Hematopoietic multipotent progenitor cell (in vitro differentiated cells): Measurements from ENCODE around the gene PALLD. TPM values are rescaled to one million over a fixed set of nuclear protein-coding genes. Genes with fewer than 3 reads are reported as not detected.
A peak's percentile ranks its signal among the peaks of the same experiment; 100 is the strongest.

Experiments used
- DNase-seq, 3 donors: peaks; one replicate each; pipeline ENCODE4 v3.0.0-alpha.2; 2011 to 2015; ENCODE audit warnings: low read depth in 2 of 3, low spot score in 2 of 3
- total RNA-seq: library from RNA; depleted of rRNA; stranded (reverse); fragments of >200 nt; gene quantifications from one replicate; pipeline ENCODE4 v1.2.3, GENCODE V29; 2012

The PALLD gene
- total RNA-seq, 1 donor, result 5.9 TPM

DNA sequence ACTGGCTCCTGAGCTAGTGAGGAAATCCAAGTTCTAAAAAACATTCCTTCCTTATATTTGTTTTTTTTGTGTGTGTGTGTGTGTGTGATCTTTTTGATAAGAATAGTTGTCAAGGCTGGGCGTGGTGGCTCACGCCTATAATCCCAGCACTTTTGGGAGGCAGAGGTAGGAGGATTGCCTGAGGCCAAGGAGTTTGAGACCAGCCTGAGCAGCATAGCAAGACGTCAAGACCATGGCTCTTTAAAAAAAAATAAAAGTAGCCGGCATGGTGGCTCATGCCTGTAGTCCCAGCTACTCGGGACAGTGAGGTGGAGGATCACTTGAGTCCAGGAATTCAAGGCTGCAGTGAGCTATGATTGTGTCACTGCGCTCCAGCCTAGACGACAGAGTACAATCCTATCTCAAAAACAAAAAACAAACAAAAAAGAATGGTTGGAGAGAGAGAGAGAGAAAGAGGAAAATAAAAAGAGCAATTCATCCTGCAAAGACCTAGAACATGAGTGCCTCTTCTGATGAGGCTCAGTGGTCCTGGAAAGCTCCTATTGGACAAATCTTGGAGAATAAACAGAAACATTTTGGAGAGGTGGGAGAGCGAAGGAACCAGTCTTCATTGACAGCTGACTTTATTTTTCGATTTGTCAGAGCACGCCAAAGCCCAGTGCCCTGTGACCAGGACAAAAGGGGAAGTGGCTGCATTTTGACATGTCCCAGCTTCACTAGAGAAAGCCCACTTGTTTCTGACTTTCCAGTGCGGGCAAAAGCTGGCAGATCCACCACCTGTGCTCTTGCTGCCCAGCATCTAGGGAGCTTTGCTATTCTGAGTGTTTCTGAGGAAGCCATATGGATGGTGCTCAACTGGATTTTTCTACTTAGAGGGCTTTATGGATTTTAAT lies 244.7 kb downstream of the PALLD start:
- DNase-seq, result peak in 1 of 3 donors; percentile 37

DNA sequence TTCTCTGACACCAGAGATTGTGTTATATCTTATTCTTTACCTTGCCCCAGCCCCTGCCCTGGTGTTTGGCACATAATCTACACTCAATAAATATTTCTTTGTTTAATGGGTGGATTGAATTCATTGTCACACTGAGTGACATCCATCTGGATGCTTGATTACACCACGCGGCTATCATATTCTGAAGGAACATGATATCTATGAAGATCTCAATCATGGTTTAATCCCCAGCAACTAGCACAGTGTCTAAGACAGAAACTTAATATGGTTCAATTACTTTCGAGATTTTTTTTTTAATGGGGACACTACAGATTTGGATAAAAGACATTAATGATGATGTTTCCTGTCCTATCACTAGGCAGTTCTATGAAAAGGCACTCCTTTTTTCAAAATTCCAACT lies 246.3 kb downstream of the PALLD start:
- no peak for DNase-seq

DNA sequence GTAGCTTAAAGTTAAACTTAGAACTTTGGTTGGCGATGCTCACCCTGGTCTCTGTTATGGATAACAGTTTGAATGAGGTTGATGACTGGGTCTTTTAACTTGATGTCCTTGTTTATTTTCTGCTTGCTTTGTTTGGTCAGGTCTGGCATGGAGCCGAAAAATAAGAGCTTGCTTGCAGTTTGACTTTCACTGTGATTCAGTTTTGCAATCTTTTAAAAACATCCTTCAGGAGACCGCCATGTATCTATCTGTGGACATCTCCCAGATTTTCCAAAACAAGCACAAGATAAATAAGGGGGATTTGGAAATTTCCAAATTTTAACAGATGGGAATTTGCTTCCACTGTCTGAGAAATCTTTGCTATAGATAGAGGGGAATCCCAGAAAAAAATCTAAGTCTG lies 246.7 kb downstream of the PALLD start:
- DNase-seq, result no peak

DNA sequence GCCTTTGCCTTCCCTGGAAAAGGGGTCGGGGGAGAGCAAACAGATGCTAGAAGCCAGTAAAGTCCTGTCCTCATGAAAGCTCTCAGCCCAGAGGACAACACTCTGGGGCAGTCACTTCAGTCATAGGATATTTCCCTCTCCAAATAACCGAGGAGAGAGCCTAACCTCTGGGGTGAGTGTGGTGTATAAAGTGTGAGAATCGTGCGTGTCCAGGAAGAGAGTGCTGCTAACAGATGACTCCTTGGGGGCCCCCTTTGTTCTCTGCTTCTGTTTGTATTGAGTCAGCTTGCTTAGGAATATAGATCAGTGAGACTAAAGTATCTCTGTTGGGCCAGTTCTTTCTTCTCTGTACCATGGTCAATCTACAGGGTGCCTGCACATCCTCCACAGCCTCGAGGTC lies 247.2 kb downstream of the PALLD start:
- no peak for DNase-seq

DNA sequence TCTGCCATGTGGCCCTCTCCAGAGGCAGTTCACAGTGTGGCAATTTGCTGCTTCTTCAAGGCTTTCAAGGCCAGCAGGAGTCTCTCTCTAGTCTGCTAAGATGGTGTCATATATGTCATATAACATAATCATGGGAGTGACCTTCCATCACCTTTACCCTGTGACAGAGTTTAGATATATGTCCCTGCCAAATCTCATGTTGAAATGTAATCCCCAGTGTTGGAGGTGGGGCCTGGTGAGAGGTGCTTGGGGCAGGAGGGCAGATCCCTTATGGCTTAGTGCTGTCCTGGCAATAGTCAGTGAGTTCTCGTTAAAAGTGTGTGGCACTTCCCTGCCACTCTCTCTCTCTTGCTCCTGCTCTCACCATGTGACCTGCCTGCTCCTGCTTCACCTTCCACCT lies 252.0 kb downstream of the PALLD start:
- DNase-seq, result no peak

DNA sequence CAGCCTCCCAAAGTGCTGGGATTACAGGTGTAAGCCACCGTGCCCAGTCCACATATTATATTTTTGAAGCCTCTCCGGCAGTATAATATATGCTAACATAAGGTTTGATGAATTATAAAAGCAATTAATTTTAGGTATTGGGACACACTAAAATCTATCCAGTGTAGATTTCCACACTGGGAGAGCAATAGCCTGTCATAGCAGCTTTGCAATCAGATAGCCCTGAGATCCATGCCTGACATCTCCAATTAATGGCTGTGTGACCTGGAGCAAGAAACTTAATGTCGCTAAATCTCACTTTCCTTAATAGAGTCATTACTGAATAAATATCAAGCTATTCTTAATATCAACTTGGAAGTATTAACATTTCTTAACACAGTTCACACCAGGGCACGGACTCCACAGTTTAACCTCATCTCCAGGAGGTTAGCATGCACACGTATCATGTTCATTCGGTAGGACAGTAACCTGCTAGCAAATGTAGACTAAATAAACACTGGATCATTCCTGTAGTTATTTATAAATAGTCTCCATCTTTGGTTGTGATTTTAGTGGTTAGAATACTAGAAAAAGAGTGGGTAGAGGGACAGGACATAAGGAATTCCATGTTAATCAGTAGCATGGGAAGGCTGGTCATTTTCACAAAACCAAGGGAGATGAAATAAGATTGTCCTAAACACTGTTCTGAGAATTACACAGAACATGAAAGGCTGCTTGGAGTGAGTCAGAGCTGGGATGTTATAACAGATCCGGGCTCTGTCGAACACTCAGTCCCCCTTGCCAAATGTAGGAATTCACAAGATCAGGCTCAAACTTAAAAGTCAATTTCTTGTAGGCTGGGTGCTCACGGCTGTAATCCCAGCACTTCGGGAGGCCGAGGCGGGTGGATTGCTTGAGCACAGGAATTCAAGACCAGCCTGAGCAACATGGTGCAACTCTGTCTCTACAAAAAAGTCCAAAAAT lies 254.7 kb downstream of the PALLD start:
- DNase-seq, result no peak

DNA sequence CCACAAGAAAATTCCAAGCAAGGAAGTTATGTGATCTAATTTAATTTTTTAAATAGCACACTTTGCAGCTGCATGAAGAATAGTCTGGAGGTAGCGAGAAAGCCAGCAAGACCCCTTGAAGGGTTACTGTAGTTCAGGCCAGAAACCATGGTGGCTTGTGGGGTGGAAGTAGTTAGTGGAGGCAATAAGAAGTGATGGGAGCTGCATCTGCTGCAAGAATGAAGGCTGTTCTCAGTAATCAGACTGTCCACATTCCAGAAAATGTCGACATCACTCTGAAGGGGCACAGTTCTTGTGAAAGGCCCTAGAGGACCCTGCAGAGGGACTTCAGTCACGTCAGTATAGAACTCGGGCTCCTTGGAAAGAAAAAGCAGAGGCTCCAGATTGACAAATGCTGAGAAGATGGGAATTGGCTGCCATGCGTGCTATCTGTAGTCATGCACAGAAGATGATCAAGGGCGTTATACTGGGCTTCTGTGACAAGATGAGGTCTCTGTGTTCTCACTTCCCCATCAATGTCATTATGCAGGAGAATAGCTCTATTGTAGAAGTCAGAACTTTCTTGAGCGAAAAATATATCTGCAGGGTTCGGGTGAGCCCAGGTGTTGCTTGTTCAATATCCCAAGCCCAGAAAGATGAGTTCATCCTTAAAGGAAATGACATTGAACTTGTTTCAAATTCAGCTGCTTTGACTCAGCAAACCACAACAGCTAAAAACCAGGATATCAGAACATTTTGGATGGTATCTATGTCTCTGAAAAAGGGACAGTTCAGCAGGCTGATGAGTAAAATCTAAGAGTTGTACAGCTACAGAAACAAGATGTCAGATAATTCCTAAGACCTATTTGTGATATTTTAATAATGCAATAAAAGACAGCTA lies 259.0 kb downstream of the PALLD start:
- DNase-seq, result no peak

DNA sequence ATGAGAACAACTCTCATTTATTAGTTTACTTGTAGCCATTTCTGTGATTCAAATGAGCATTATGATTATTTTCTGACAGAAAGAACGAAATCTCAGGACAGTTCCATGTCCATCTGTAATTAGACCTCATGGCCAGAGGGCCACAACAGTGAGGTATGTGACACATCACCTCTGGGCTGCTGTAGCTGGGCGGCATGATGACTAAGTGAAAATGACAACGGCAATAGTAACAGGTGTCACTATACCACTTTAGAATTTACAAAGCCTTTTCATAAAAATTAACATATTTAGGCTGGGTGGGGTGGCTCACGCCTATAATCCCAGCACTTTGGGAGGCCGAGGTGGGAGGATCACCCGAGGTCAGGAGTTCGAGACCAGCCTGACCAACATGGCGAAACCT lies 260.6 kb downstream of the PALLD start:
- DNase-seq, result no peak

DNA sequence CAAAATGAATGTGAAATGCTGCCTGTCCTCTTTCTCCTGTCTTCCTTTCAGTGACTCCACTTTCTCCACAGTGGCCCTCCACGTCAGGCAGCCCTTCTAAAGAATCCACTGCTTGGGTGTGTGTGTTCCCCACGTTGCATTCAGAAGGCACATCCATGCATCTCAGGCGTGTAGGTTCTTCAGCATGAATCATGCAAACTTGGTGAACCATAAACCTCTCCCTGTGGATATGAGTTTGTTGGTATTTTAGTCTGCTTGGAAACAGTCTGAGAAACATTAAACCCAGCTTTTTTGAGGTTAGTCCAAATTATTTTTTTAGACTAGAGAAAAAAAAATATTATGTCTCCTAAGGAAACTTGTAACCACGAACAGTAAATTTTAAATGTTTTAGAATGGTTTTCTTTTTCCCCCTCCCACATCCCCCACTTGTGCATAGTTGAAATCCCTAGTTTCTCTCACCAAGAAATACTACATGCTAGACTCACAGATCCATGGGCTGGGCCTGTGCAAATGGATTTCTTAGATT lies 261.6 kb downstream of the PALLD start:
- no peak for DNase-seq

DNA sequence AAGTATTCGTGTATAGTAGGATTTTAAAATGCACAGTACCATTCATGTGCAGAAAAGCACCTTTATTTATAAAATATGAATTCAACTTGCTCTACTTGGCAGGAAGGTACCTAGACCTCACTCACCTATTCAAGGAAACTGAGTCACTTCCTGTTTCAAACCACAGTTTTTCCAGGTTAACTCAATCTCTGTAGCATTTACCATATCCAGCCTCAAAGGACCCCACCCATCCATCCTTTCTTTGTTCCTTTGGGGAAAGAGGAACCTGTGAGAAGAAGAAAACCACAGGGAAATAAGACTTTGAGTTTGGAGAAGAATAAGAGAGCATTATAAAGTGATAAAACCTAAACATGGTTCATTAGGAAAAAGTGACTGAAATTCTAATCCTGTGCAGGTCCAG lies 262.5 kb downstream of the PALLD start:
- DNase-seq, result no peak

DNA sequence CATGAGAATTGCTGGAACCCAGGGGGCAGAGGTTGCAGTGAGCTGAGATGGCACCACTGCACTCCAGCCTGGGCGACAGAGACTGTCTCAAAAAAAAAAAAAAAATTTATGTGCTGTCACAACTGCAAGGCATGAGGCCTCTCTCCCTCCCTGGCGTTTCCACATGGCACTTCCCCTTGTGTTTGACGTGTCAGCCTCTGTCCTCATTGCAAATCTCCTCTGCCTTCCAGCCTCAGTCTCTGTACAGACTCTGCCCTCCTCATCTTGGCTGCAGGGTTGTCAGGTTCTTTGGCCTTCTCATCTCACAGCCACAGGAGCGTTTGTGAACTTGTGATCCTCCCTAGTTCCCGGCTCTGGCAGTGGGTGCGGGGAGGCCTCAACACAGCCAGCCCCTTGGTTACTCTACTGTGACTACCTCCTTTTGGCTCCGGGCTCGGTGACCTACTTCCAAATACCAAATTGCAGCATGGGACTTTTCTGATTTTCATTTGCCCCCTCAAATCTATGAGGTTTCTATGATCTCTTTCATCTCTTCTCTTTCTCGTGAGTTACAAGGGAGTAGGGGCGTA lies 263.2 kb downstream of the PALLD start:
- DNase-seq, result peak in 2 of 3 donors; percentile 7 to 29

DNA sequence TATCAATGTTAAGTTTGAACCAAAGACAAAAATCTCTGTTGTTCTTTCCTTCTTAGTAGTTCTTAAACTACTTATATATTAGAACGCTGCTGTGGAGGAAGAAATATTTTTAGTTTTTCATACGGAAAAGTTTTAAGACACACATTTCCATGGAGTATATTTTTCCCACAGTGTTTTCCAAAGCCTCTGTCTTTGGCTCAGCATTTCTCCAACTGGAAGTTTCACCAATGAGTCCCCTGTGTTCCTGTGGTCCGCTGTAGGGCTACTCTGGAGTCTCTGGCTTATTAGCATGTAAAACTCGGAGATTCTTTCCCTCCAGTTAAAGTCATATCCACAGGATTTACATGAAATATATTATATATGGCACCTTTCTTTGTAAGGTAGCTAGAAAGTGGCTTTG lies 264.2 kb downstream of the PALLD start:
- no peak for DNase-seq

DNA sequence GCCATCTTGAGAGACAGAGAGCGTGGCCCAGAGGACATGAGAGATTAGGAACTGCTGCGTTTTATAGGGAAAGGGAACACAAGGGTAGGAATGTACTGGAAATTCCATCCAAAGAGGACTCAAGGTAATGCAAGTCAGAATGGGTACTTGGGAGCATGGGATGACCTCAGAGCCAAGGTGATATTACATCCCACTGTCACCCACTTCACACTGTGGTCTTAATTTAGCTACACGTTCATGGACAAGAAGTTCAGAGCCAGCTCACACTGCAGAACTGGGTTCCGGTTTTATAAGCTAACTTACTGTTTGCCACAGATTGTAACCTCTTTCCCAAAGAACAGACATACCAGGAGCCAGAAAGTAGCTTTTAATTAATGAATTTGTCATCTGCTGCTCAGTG lies 268.5 kb downstream of the PALLD start:
- DNase-seq, result no peak

DNA sequence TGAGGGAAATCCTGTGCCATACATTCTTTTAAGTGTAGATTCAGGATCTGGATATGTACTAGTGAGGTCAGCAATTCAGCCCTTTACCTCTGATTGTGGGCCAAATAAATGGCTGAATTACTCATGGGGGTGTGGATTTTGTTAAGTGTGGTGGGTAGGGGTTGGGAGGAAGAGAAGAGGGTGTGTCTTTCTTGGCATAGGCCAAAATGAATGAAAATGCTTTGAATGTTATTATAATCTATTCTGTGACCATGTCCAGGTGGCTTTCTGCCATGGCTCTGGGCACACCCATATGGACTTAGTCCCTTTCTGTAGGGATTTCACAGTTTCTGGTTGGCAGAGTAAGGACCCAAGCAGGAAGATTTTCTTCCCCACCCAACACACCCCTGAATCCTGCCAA lies 268.9 kb downstream of the PALLD start:
- no peak for DNase-seq

DNA sequence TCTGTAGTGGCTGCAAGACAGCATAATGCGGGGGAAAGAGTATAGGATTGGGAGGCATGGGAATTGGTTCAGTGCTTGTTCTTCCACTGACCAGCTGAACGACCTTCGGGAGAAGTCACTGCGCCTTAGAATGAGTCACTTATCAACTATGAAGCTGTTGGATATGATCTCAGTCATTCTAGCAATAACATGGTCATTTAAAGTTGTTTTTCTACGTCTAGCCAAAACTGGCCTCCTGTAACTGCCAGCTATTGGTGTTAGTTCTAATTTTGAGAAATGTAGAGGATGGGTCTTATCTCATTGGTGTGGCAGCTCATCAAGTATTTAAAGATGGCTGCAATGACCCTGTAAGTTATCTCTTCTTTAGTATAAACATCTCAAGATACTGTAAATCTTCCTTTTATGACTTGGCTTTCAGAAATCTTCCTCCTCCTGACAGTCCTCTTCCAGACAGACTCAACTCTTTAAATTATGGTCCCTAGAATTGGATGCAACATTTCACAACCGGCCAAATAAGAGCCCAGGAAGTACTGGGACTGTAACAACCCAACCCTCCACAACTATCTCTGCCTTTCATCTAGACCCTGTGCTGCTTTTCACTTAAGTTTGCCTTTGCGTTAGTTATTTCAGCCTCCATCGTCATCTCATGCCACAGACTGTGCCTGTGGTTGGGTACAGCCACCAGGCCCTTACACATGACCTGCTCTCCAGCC lies 269.9 kb downstream of the PALLD start:
- no peak for DNase-seq

DNA sequence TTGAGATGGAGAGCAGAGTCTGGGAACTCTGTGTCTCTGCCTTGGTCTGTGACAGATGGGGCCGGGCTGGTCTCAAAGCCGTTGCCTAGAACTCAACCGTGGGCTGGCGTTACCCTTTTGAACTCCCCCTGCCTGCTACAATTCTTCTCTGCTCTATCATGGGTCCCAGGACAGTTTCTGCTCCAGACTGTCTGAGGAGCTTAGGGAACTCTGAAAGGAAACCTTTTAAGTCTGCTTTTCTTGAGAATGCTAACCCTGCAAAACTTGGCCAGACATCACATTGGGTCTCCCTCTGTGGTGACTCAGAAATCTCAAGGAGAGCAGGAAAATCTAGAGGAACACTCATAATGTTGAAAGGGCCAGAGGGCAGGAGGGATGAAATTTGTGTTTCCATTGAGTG lies 272.6 kb downstream of the PALLD start:
- no peak for DNase-seq

DNA sequence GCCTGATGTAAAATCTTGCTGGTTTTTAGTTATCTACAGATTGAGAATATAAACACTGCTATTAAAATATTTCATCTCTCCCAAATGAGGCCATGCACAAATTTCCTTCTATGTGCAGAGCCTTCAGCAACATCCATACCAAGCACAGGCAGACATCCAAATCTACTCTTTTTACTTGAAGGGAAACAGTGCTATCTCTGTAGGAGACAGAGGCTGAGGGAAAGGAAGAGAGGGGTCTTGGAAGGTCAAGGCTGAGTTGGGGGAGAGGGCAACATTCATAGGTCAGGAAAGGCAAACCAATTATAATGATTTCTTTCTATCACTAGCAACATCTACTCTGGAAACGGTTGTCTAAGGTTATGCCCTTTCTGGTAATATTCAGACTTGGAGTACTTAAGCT lies 273.0 kb downstream of the PALLD start:
- no peak for DNase-seq

DNA sequence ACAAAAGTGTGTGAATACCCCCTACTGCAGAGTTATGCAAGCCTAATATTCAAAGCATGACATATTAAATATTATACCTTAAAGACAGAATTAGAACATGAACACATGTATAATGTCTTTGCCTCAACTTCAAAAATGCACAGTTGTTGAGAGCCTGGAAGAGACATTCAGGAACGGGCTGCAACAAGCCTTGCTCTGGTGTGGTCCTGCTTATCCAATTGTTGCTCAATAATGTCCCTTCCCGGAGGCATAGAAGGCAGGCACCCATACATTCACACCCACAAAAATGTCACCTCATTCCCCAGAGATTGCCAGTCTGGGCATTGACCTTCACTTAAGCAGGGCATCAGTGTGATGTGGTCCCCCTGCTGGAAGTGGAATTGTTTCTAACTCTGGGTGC lies 274.4 kb downstream of the PALLD start:
- no peak for DNase-seq

DNA sequence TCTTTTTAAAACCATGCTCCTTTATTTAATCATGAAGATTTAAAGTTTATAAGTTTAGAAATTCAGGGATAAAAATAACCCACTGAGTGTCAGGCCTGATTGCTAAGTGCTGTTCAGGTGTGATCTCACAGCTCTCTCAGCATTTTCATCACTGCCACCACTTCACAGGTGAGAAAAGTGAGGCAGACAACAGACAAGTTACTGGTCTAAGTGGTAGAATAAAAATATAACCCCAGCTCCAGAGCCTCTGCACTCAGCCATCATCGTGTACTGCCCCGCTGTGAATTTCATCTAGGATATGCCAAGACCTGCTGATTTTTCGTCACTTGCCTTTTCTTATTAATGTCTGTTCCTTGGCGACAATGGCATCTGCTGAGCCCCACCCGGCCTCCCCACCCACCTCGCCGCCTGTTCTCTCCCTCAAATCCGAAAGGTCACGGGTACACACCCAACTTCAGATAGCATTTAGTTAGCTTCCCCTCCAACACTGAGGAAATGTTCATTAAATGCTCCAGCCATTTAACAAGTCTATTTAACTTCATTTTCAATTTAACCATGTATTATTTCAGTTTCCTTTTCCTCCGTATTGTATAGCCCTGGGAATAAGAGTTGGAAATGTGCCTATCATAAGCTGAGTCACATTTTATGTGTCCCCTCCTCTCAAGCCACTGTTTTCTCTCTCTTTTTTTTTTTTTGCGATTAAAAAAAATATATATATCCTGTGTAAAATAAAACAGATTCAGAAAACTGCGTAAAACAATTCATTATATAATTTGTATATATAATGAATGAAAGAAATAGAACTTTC lies 276.7 kb downstream of the PALLD start:
- no peak for DNase-seq
